NOMO-1 (cell line): ENCODE measurements around the gene AHRR.
"Not testable (repeated sequence)": the region's sequence is repeated elsewhere in the genome, so short reads cannot be mapped to it uniquely, and the experiment has no call there.

Source experiments
- DNase-seq, 2 experiments: peaks; one replicate each; lab custom pipeline; 2025; ENCODE audit not compliant: unreplicated experiment in 2 of 2; lab: John Stamatoyannopoulos, UW

AHRR gene

DNA sequence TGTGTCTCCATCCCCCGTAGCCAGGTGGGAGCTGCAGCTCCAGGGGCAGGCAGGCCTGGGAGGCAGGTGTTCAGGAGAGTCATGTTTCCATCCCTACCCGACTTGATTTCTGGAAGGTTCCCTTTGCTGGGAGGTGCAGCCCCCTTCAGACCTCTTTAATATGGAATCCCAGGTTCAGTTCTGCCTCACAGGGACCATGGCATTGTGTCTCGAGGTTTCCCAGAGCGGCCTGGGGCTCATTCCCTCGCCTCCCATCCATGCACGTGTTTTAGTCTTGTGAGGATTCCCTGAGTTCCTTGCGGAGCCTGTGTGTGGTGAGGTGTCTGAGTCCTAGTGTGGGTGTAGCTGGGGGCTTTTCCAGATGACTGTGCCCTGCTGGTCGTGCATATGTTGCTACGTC, 16.5 kb upstream of the AHRR start:
- no peak for DNase-seq

- no peak for DNase-seq
Observed at GRCh38 chr5:305459-305858, 16.1 kb upstream of the AHRR start.

- no peak for DNase-seq
Observed at GRCh38 chr5:306011-306805, 15.3 kb upstream of the AHRR start.

DNA sequence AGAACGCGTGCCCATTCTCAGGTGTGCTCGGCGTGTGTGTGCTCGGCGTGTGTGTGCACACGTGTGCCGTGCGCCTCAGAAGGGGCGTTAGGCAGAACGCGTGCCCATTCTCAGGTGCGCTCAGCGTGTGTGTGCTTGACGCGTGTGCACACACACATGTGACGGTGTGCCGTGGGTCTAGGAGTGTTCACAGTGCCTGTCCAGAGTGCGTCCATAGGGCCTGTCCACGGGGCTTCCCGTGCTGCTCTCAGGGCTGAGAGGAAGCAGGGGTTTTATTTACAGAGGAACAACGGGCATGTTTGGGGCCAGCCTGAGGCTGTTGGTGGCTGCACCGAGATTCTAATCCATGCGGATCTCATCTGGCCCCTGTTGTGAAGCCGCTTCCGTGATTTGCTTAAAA, 14.2 kb upstream of the AHRR start:
- DNase-seq: no peak

- no peak for DNase-seq
Observed at GRCh38 chr5:307794-308579, 13.5 kb upstream of the AHRR start.

DNA sequence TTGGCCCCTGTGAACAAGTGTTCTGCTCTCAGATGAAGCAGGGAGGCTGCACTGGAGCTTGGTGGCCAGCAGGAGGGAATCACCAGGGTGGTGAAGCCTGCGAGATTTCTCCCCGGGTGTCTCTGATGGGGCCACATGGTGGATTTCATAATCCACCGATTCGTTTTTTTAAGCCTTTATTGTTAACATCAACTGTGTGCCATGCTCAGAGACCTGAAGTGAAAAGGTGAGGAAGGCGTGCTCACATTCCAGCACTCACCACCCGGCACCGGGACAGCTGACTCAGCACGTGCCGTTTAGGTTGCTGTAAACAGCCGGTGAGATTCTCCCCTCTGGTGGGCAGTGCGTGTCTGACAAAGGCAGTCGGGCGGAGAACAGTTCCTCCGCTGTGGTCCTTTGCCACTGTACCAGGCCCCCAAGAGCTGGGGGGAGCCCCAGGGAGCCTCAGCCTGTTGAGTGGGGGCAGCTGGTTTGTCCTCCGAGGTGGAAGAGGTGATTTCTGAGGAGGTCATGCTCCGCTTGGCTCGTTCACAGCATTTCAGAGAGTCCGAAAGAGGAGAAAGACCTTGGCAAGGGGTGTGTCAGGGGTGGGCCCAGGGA, 12.7 kb upstream of the AHRR start:
- no peak for DNase-seq

DNA sequence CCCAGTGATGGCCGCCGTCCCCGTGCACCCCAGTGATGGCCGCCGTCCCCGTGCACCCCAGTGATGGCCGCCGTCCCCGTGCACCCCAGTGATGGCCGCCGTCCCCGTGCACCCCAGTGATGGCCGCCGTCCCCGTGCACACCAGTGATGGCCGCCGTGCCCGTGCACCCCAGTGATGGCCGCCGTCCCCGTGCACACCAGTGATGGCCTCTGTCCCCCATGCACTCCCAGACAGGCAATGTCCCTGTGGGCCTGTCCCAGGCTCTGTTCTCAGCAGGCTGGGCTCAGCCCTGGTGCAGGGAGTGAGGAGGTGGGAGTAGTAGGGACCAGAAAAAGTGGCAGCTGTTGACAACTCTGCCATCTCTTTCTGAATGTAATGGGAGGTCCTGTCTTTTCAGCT, 11.7 kb upstream of the AHRR start:
- DNase-seq: not testable (repeated sequence)

- no peak for DNase-seq
Observed at GRCh38 chr5:310516-310915, 11.0 kb upstream of the AHRR start.

- no peak for DNase-seq
Observed at GRCh38 chr5:310941-311434, 10.5 kb upstream of the AHRR start.

DNA sequence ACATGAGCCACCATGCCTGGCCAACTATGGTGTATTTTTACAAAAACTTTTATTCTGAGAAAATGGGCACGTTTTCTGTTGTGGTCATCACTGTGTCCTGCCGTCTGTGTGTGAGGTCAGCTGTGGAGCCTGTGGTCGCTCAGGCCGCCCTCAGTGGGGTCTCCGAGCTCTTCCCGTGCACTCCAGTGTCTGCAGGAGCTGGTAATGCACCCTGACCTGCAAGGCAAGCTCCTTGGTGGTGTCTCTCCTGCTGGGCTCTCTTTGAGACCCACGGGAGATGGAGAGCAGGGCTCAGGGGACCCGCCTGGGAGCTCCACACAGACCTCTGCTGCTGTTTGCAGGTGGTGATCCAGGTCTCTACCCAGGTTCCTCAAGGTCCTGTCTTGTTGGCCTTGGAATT, 9.6 kb upstream of the AHRR start:
- no peak for DNase-seq

GRCh38 chr5:312845-313244, 8.7 kb upstream of the AHRR start:
- no peak for DNase-seq

DNA sequence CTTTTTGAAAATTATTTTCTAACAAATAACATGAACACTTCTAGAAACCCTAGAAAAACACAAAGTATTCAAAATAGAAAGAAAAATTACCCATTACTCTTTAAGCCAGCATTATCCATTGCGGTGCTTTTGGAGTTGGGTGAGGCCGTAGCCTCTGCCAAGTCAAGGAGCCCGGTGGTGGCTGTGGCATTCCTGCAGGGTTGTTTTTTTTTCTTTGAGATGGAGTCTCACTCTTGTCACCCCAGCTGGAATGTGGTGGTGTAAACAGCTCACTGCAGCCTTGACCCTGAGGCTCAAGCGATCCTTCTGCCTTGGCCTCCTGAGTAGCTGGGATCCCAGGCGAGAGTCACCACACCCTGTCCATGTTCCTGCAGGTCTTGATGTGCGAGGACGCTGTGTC, 8.2 kb upstream of the AHRR start:
- no peak for DNase-seq

DNA sequence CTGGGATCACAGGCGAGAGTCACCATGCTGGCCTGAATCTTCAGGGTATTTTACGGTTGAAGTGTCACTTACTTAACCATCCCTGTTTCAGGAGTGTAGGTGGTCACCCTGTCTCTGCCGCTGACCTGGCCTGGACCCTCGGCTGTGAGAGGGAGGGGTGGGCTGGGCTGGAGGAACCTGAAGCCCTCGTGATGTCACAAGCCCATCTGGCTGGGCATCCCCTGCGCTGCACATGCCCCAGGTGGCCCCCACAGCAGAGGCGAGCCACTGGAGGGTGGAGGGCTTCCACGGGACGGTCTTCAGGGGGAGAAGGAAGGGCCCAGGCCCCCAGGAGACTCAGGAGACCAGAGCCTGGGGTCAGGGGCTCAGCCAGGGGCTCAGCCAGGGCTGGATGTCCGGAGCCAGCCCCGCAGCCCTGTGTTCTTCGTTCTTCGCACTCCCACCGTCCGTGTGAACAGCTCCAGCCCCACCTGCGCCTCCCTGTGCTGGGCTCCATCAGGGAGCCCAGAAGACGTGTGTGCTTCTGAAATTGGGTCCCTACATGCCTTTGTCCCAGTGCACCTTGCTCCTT, 7.6 kb upstream of the AHRR start:
- DNase-seq: no peak

- DNase-seq: no peak
Observed at GRCh38 chr5:314676-315487, 6.6 kb upstream of the AHRR start.

- DNase-seq: no peak
Observed at GRCh38 chr5:315488-316209, 5.9 kb upstream of the AHRR start.

GRCh38 chr5:316210-317085, 5.1 kb upstream of the AHRR start:
- no peak for DNase-seq

- peak; percentile 89 to 94 for DNase-seq
Observed at GRCh38 chr5:317086-317811, 4.3 kb upstream of the AHRR start.

- DNase-seq: no peak
Observed at GRCh38 chr5:318341-318897, 3.1 kb upstream of the AHRR start.
